Transverse colon (tissue), 4 donors: ENCODE measurements around the gene RANBP9.

Experiments used
- CTCF ChIP-seq, 5 experiments: fragments of 200-600 bp in 3 of 5; fragments of 450-650 bp in 2 of 5; sonication (generic) in 3 of 5; IDR thresholded peaks; 1 replicate in 2 of 5; 2 replicates in 3 of 5; pipeline ENCODE4 v1.5.1; 2016 to 2017; ENCODE audit warnings: antibody characterized with exemption in 5 of 5, inconsistent platforms in 3 of 5, mild to moderate bottlenecking in 2 of 5, moderate library complexity in 1 of 5
- EP300 ChIP-seq: sonication (generic); formaldehyde crosslinking; IDR thresholded peaks from one replicate; pipeline ENCODE4 v1.6.1; 2017; ENCODE audit warnings: antibody characterized with exemption, low read depth
- POLR2A ChIP-seq: fragments of 450-650 bp; IDR thresholded peaks from one replicate; pipeline ENCODE4 v1.6.1; 2016; ENCODE audit warnings: antibody characterized with exemption, mild to moderate bottlenecking, moderate library complexity
- POLR2AphosphoS5 ChIP-seq, 3 donors: sonication (generic); formaldehyde crosslinking; IDR thresholded peaks; one replicate each; pipeline ENCODE4 v1.6.1; 2016; ENCODE audit warnings: antibody characterized with exemption in 3 of 3

GRCh38 chr6:13733178-13733887 lies 21.7 kb upstream of the RANBP9 start:
- no peak for TF ChIP-seq CTCF (IDR thresholded peaks at IDR 0.05)
- no peak for TF ChIP-seq EP300
- no peak for TF ChIP-seq POLR2A
- peak; percentile 60 to 77 (median 68) for TF ChIP-seq POLR2AphosphoS5 (IDR thresholded peaks at IDR 0.05)
